NB4 (cell line): ENCODE results near the gene SAE1.

Source experiments
- MYC ChIP-seq: IDR thresholded peaks from 2 replicates; pipeline ENCODE4 v1.6.1; 2011; ENCODE audit warnings: low read depth, low read length
- POLR2A ChIP-seq: IDR thresholded peaks from 2 replicates; pipeline ENCODE4 v1.6.1; 2011; ENCODE audit warnings: mild to moderate bottlenecking; ENCODE audit not compliant: insufficient read length; ENCODE audit errors: extremely low read depth
- TF ChIP-seq, protein P1 (sequence below): IDR thresholded peaks from one replicate; pipeline ENCODE4 v1.5.1; 2012; ENCODE audit warnings: low read depth, low read length

DNA sequence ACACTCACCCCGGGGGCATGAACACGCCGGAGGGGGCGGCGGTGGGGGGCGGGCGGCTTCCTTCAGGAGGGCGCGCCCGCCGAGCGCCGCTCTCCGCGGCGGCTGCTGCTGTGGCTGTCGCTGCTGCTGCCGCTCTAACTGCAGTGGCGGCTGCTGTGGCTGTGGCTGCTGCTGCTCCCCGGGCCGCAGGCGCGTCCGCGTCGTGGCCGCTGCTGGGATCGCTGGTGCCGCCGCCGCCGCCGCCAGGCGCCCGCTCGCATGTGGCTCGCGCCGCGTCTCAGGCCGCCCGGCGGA is 100.2 kb downstream of the SAE1 start, which contains the start of gene BBC3:
- TF ChIP-seq, protein P1, sequence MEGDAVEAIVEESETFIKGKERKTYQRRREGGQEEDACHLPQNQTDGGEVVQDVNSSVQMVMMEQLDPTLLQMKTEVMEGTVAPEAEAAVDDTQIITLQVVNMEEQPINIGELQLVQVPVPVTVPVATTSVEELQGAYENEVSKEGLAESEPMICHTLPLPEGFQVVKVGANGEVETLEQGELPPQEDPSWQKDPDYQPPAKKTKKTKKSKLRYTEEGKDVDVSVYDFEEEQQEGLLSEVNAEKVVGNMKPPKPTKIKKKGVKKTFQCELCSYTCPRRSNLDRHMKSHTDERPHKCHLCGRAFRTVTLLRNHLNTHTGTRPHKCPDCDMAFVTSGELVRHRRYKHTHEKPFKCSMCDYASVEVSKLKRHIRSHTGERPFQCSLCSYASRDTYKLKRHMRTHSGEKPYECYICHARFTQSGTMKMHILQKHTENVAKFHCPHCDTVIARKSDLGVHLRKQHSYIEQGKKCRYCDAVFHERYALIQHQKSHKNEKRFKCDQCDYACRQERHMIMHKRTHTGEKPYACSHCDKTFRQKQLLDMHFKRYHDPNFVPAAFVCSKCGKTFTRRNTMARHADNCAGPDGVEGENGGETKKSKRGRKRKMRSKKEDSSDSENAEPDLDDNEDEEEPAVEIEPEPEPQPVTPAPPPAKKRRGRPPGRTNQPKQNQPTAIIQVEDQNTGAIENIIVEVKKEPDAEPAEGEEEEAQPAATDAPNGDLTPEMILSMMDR = no peak
- TF ChIP-seq POLR2A = peak; percentile 78
- TF ChIP-seq MYC = no peak; the same call in 1 of the 2 replicates
